Measurements from ENCODE around the gene TSR3.

DNA sequence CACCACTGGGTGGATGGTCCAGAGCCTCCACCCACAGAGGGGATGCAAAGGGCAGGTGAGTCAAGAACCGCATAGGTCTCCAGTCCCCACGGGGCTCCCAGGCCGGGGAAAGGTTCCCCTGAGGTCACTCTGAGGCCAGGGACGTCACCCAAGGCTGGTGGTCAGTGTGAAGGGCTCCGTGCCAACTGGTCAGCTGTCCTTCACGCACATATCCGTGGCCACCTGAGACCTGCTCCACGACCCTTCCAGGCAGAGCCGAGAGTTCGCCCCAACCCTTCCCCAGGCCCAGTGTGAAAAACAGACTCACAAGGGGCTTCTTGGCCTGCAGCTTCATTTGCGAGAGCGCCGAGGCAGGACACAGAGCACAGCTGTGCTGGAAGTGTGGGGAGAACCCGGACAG, 2.8 kb downstream of the TSR3 start:
- TF ChIP-seq, protein P1, sequence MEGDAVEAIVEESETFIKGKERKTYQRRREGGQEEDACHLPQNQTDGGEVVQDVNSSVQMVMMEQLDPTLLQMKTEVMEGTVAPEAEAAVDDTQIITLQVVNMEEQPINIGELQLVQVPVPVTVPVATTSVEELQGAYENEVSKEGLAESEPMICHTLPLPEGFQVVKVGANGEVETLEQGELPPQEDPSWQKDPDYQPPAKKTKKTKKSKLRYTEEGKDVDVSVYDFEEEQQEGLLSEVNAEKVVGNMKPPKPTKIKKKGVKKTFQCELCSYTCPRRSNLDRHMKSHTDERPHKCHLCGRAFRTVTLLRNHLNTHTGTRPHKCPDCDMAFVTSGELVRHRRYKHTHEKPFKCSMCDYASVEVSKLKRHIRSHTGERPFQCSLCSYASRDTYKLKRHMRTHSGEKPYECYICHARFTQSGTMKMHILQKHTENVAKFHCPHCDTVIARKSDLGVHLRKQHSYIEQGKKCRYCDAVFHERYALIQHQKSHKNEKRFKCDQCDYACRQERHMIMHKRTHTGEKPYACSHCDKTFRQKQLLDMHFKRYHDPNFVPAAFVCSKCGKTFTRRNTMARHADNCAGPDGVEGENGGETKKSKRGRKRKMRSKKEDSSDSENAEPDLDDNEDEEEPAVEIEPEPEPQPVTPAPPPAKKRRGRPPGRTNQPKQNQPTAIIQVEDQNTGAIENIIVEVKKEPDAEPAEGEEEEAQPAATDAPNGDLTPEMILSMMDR (IDR thresholded peaks at IDR 0.05; ENCODE audit: low read depth, low read length, missing input control): no peak
- TF ChIP-seq, protein P2, sequence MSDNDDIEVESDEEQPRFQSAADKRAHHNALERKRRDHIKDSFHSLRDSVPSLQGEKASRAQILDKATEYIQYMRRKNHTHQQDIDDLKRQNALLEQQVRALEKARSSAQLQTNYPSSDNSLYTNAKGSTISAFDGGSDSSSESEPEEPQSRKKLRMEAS (IDR thresholded peaks at IDR 0.05): no peak
- TF ChIP-seq FOXA1 (IDR thresholded peaks at IDR 0.05): no peak

Data from liver (tissue), 2 donors.